Tibial artery (tissue), 4 donors: Measurements from ENCODE around the gene PRDM5.

Source experiments
- DNase-seq, 2 donors: peaks; one replicate each; pipeline ENCODE4 v3.0.0-alpha.2; 2019
- H3K27ac ChIP-seq, 2 donors: fragments of 200-600 bp; sonication (generic) in 1 of 2; 1 replicate in 1 of 2; 2 replicates in 1 of 2; pipeline ENCODE4 v1.5.1; 2018 to 2019; ENCODE audit warnings: mild to moderate bottlenecking in 1 of 2
- H3K27me3 ChIP-seq, 2 donors: fragments of 200-600 bp; sonication (generic) in 1 of 2; one replicate each; pipeline versions ENCODE4 v1.5.1 to v1.6.0; 2016 to 2019
- H3K36me3 ChIP-seq, 3 donors: fragments of 200-600 bp; sonication (generic) in 2 of 3; one replicate each; pipeline ENCODE4 v1.5.1; 2016 to 2019; ENCODE audit warnings: mild to moderate bottlenecking in 2 of 3
- H3K4me1 ChIP-seq, 4 donors: fragments of 200-600 bp; sonication (generic) in 2 of 4; 1 replicate in 3 of 4; 2 replicates in 1 of 4; pipeline ENCODE4 v1.5.1; 2016 to 2019
- H3K4me3 ChIP-seq, 2 donors: fragments of 200-600 bp; sonication (generic) in 1 of 2; 1 replicate in 1 of 2; 2 replicates in 1 of 2; pipeline ENCODE4 v1.5.1; 2018 to 2019; ENCODE audit warnings: mild to moderate bottlenecking in 2 of 2
- H3K9me3 ChIP-seq, 3 donors: fragments of 200-600 bp; sonication (generic) in 1 of 3; one replicate each; pipeline ENCODE4 v1.5.1; 2016 to 2019
- intact Hi-C: fragments of 100-400 bp; cut with DNase I; formaldehyde crosslinking; loops from one replicate; pipeline ENCODE4 v1.15.0; 2023; ENCODE audit warnings: low total_unique reads
- TF ChIP-seq, protein P1 (sequence below), 2 experiments: fragments of 200-600 bp in 1 of 2; fragments of 450-650 bp in 1 of 2; IDR thresholded peaks; one replicate each; pipeline ENCODE4 v1.5.1; 2017 to 2019; ENCODE audit warnings: antibody characterized with exemption in 2 of 2, mild to moderate bottlenecking in 1 of 2, moderate library complexity in 1 of 2

Gene PRDM5

DNA sequence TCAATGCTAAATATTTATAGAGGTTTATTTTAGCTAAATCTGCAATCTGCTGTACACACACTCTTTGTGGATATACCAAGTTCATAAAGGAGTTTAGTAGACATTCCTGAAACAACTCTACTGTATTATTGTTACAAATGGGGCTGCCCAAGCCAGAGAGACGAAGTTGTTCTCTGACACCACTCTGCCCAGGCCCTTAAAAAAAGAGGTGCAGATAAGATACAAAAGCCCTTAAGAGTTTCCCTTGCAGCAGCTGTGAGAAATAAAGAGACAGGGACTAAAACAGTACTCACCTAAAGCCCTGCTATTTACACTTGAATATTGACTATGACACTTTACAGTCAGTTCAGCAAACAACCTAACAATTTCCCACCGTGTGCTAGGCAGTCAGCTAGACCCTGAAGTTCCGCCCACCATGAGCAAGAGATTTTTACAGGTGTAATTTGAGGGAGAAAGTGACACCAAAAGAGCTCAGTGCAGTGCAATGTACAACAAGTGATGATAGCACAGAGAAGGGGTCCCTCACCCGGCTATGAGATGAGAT lies 191.7 kb downstream of the PRDM5 start:
- H3K27me3 ChIP-seq = no peaks in the 10 kb centered on the region
- no peak for DNase-seq
- H3K27ac ChIP-seq = no peak overlapping the region
- TF ChIP-seq, protein P1, sequence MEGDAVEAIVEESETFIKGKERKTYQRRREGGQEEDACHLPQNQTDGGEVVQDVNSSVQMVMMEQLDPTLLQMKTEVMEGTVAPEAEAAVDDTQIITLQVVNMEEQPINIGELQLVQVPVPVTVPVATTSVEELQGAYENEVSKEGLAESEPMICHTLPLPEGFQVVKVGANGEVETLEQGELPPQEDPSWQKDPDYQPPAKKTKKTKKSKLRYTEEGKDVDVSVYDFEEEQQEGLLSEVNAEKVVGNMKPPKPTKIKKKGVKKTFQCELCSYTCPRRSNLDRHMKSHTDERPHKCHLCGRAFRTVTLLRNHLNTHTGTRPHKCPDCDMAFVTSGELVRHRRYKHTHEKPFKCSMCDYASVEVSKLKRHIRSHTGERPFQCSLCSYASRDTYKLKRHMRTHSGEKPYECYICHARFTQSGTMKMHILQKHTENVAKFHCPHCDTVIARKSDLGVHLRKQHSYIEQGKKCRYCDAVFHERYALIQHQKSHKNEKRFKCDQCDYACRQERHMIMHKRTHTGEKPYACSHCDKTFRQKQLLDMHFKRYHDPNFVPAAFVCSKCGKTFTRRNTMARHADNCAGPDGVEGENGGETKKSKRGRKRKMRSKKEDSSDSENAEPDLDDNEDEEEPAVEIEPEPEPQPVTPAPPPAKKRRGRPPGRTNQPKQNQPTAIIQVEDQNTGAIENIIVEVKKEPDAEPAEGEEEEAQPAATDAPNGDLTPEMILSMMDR (IDR thresholded peaks at IDR 0.05) = no peak
- no peaks in the 10 kb centered on the region for H3K4me1 ChIP-seq
- no peaks in the 10 kb centered on the region for H3K36me3 ChIP-seq
- no peaks in the 10 kb centered on the region for H3K9me3 ChIP-seq
- H3K4me3 ChIP-seq = no peak overlapping the region
- intact Hi-C loops = no loop called here

DNA sequence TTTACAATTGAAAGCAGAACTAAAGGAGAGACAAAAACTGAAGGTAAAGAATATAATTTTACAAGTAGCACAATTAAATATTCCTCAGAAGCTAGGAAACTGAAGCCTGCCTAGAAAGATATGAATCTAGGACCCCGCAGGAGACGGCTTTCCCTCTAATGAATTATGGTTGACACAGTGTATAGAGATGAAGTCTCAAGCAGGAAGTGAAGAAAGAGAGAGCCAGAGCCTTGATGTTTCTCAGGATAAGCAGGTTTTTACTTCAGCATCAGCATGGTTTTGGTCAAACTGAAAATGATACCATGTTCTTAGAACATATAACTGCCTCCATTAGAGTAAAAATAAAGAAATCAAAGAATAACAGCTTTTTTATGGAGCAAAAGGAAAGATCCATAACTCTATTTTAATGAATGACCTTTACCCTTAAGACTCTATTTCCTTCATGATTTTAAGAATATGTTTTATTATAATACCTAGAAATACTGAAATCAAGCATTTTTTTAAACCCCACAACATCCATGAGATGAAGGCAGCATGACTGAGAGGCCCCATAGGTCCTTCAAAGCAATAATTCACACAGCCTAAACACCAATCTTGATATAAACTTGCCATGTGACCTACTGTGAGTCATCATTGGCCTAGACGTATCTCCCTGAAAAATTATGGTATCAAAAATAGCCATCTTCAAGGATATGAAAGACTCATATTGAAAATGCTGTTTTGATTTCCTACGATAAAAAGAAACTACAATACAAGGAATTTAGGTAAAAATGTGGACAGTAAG lies 193.4 kb downstream of the PRDM5 start:
- H3K4me3 ChIP-seq = no peak overlapping the region
- DNase-seq = no peak
- H3K4me1 ChIP-seq = no peaks in the 10 kb centered on the region
- intact Hi-C loops = loop anchor here (10.0 kb wide), 1 partner anchor 366 kb away; no protein-coding TSS in a partner anchor
- no peak overlapping the region for H3K27ac ChIP-seq
- H3K27me3 ChIP-seq = no peaks in the 10 kb centered on the region
- H3K36me3 ChIP-seq = no peaks in the 10 kb centered on the region
- TF ChIP-seq, protein P1 (IDR thresholded peaks at IDR 0.05) = no peak
- H3K9me3 ChIP-seq = no peaks in the 10 kb centered on the region

DNA sequence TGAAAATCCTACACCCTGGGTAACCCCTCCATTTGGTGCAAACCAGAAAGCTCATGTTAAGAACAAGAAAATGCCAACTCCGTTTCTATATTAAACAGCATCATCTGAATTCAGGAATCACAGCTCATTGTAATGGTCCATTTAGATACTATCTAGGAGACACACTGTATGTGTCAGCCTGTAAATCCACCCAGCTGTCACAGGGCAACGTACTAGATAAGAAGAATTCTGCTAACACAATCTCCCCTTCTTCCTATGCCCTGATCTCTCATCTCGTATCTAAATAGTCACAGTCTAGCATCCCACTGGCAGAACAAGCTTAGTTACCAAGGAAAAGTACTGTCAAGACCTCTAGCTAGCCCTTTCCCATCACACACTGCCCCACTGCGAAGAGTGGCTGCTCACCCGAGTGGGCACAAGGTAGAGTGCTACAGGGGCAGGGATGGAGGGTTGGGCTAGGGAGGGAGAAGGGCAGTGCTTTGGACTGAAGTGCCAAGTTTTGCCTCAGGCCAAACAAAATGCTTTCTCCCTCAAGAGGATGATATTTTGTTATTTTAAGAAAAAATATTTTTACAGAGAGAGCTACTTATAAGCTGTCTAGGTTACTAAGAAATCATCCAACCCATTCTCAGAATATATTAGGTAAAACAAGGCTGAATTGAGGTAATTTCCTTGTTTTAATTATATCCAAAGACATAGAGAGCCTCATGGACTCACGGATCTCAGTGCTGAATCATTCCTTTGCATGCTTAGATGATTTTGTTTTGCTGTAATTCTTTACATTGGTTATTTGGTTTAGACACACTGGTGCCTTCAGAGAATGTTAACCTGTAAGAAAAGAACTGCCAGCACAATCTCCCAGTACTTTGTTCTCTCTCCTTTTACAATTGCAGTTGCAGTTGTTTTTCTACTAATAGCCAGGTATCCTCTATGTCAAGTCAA lies 196.6 kb downstream of the PRDM5 start:
- TF ChIP-seq, protein P1 (IDR thresholded peaks at IDR 0.05) = no peak
- H3K4me3 ChIP-seq = no peak overlapping the region
- H3K9me3 ChIP-seq = no peaks in the 10 kb centered on the region
- H3K27ac ChIP-seq = no peak overlapping the region
- DNase-seq = no peak
- H3K27me3 ChIP-seq = no peaks in the 10 kb centered on the region
- no peaks in the 10 kb centered on the region for H3K36me3 ChIP-seq
- no peaks in the 10 kb centered on the region for H3K4me1 ChIP-seq
- intact Hi-C loops = loop anchor here (10.0 kb wide), 1 partner anchor 369 kb away; no protein-coding TSS in a partner anchor

DNA sequence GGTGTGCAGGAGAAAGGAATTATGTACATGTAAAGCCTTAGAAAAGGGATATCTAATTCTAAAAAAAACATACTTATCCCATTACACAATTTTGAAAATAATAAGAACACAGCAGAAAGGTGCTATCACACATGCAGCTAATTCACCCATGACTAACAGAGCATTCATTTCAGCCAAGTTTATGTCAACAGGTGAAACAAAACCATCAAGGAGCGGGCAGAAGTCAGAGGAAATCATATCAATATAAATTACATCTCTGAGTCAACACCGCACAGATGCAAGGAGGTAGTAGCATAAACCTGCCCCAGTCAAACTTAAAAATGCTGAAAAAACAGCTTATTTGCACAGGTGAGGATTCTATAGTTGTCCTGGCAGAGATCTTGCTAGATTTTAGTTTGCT lies 197.9 kb downstream of the PRDM5 start:
- Histone ChIP-seq H3K9me3 (no peaks in the 10 kb centered on the region), H3K27ac (no peak overlapping the region), H3K36me3 (no peaks in the 10 kb centered on the region), H3K4me3 (no peak overlapping the region), H3K4me1 (no peaks in the 10 kb centered on the region), H3K27me3 (no peaks in the 10 kb centered on the region)
- TF ChIP-seq, protein P1 (IDR thresholded peaks at IDR 0.05) = no peak
- no peak for DNase-seq
- intact Hi-C loops = loop anchor here (10.0 kb wide), 1 partner anchor 370 kb away; no protein-coding TSS in a partner anchor

DNA sequence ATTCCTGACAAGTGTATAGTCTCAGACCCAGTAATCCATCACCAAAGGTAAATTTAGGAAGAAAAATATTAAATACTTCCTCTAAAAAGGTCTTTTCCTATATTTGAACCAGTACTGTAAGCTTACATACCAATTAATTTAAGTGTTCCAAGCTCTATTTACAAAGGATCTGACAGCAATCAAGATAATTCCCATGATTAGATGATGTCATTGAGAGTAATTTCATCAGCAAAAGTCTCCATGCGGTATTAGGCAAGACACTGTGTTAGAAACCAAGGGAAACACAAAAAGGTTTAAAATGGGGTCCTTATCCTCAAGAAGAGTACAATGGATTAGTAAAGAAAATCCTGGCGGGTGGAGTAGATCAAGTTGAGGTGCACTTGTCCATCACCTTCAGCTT lies 198.5 kb downstream of the PRDM5 start:
- TF ChIP-seq, protein P1 (IDR thresholded peaks at IDR 0.05) = no peak
- no peaks in the 10 kb centered on the region for H3K36me3 ChIP-seq
- intact Hi-C loops = loop anchor here (10.0 kb wide), 1 partner anchor 371 kb away; no protein-coding TSS in a partner anchor
- no peak for DNase-seq
- no peak overlapping the region for H3K4me3 ChIP-seq
- no peaks in the 10 kb centered on the region for H3K4me1 ChIP-seq
- no peaks in the 10 kb centered on the region for H3K9me3 ChIP-seq
- H3K27ac ChIP-seq = no peak overlapping the region
- no peaks in the 10 kb centered on the region for H3K27me3 ChIP-seq
